ENCODE results near the gene DNAJA2. TPM values are rescaled to one million over a fixed set of nuclear protein-coding genes. Genes with fewer than 3 reads are reported as not detected.
A peak's percentile ranks its signal among the peaks of the same experiment; 100 is the strongest.

The DNAJA2 gene
- total and polyA plus RNA-seq, 2 of the 8 experiments (the other 6 are each of a cell fraction or from before 2014, with no cell fraction given), result 9.4 to 93.8 TPM

GRCh38 chr16:47013910-47014309, 40.4 kb upstream of the DNAJA2 start:
- no peaks in the 10 kb centered on the region for H3K4me1 ChIP-seq (replicated peaks in 1 of 4; ENCODE audit: control insufficient read depth in 3 of 4, insufficient read depth in 4 of 4, low read length in 3 of 4)
- no peak overlapping the region for H3K56ac ChIP-seq (replicated peaks; ENCODE audit: insufficient read length, low read depth, low read length)
- H3K18ac ChIP-seq (ENCODE audit: extremely low read depth, low read length), result no peak overlapping the region
- CTCF ChIA-PET (ENCODE audit: partially characterized antibody), result interaction anchor here (1.4 kb wide), 1 partner anchor 84 kb away, joined by 3 read pairs; no protein-coding TSS in a partner anchor
- H2BK20ac ChIP-seq (ENCODE audit: low read length), result no peak overlapping the region
- 0 out of 2 replicates have a peak overlapping the region, but pooled peaks have one; percentile 66 for H2AFZ ChIP-seq (ENCODE audit: low read length)
- FAIRE-seq, result no peak
- no peak overlapping the region for H4K5ac ChIP-seq (ENCODE audit: insufficient read length, low read depth, low read length)
- H3K23me2 ChIP-seq (ENCODE audit: low read depth, low read length), result no peaks in the 10 kb centered on the region
- TF ChIP-seq EGR1 (IDR thresholded peaks at IDR 0.05; ENCODE audit: borderline replicate concordance, low read depth, low read length), result no peak
- TF ChIP-seq RNF2 (IDR thresholded peaks at IDR 0.05; ENCODE audit: borderline replicate concordance, low read depth, low read length, missing control alignments, poor library complexity, severe bottlenecking), result no peak
- TF ChIP-seq SP4 (IDR thresholded peaks at IDR 0.05; ENCODE audit: low read length), result no peak
- TF ChIP-seq KDM1A (IDR thresholded peaks at IDR 0.05; ENCODE audit: borderline replicate concordance, low read length), result no peak
- no peak for TF ChIP-seq BACH1 (IDR thresholded peaks at IDR 0.05; ENCODE audit: low read length)
- TF ChIP-seq E2F6 (IDR thresholded peaks at IDR 0.05), result no peak
- TF ChIP-seq NANOG (IDR thresholded peaks at IDR 0.05; ENCODE audit: insufficient read depth, low read depth, low read length, poor library complexity, severe bottlenecking), result no peak
- TF ChIP-seq SAP30 (IDR thresholded peaks at IDR 0.05; ENCODE audit: insufficient read depth, insufficient replicate concordance, low read length), result no peak
- no peak overlapping the region for H3K4ac ChIP-seq (replicated peaks; ENCODE audit: insufficient read length, low read depth, low read length)
- H2AK5ac ChIP-seq (ENCODE audit: low read depth, low read length), result no peak overlapping the region
- H2BK15ac ChIP-seq (ENCODE audit: low read length), result no peak overlapping the region
- H4K8ac ChIP-seq (ENCODE audit: extremely low read depth, insufficient read depth, low read length), result peak overlapping the region; percentile 18; the same call in 1 of the 2 replicates
- H3K79me2 ChIP-seq (ENCODE audit: control insufficient read depth in 1 of 2, insufficient read depth in 2 of 2, low read length in 2 of 2), result no peaks in the 10 kb centered on the region
- no peaks in the 10 kb centered on the region for H3K79me1 ChIP-seq (ENCODE audit: low read depth, low read length)
- no peak overlapping the region for H3K23ac ChIP-seq (ENCODE audit: insufficient read length)
- H3K4me2 ChIP-seq (ENCODE audit: insufficient read depth in 1 of 2, low read depth in 2 of 2, low read length in 2 of 2), result no peak overlapping the region
- H2BK12ac ChIP-seq (ENCODE audit: low read depth, low read length), result no peak overlapping the region
- H2BK5ac ChIP-seq (ENCODE audit: low read depth, low read length), result no peak overlapping the region
- no peaks in the 10 kb centered on the region for H3K36me3 ChIP-seq (ENCODE audit: control insufficient read depth in 2 of 4, insufficient read depth in 4 of 4, low read length in 3 of 4)
- no peak overlapping the region for H3K4me3 ChIP-seq (ENCODE audit: extremely low read depth in 1 of 4, insufficient read depth in 2 of 4, low read depth in 3 of 4, low read length in 4 of 4)
- 97% methylated on average over 12 of the region's 25 CpGs; no CpG with 5 or more reads in 1 of the 2 experiments for WGBS, 2 experiments (ENCODE audit: extremely low coverage in 1 of 2, insufficient coverage in 1 of 2, insufficient read length in 1 of 2, insufficient replicate concordance in 2 of 2, low coverage in 1 of 2, low lambda C conversion rate in 2 of 2, missing lambda C conversion rate in 1 of 2)
- no peak overlapping the region for H3K27ac ChIP-seq (ENCODE audit: low read depth, low read length)
- H4K91ac ChIP-seq (replicated peaks; ENCODE audit: insufficient read length, low read length), result no peak overlapping the region
- H3K9me3 ChIP-seq (ENCODE audit: insufficient read depth in 2 of 2, low read depth in 1 of 2, low read length in 1 of 2), result no peaks in the 10 kb centered on the region
- no peak overlapping the region for H3K14ac ChIP-seq (ENCODE audit: insufficient read length)
- H2BK120ac ChIP-seq (replicated peaks; ENCODE audit: low read depth, low read length), result no peak overlapping the region
- POLR2A ChIA-PET (ENCODE audit: partially characterized antibody), result no interaction called here
- no peak overlapping the region for H3K9ac ChIP-seq (replicated peaks in 1 of 4; ENCODE audit: extremely low read depth in 1 of 4, low read depth in 3 of 4, low read length in 3 of 4)
- DNase-seq (ENCODE audit: low read depth in 1 of 2, low spot score in 2 of 2), result no peak
- H3K27me3 ChIP-seq (replicated peaks in 1 of 4; ENCODE audit: control insufficient read depth in 3 of 4, extremely low read depth in 1 of 4, insufficient read depth in 3 of 4, low read length in 3 of 4), result no peaks in the 10 kb centered on the region
- H4K20me1 ChIP-seq (replicated peaks in 1 of 2; ENCODE audit: control insufficient read depth in 1 of 2, insufficient read depth in 2 of 2, low read length in 2 of 2), result no peaks in the 10 kb centered on the region

Measured in H1 (cell line).